Panc1 (cell line): Measurements from ENCODE around the gene CYP4F22. TPM values are rescaled to one million over a fixed set of nuclear protein-coding genes. Genes with fewer than 3 reads are reported as not detected.

ENCODE experiments used
- ATAC-seq: fragments of 200-7000 bp; cut with Tn5 transposase; 2 replicates; pipeline ENCODE4 v1.9.1; 2020; ENCODE audit warnings: mild to moderate bottlenecking, moderate library complexity
- BruUV-seq: library from RNA; stranded (reverse); fragments of 400-500 nt; replicated peaks from 2 replicates; lab custom pipeline; 2021; lab: Mats Ljungman, UMichigan
- CTCF ChIA-PET: fragments of 300-600 bp; sonication (Branson Sonifier 250); formaldehyde crosslinking; loops from one replicate; lab custom pipeline; 2022; ENCODE audit warnings: antibody characterized with exemption; lab: Charles Lee
- POLR2A ChIA-PET: fragments of 300-600 bp; sonication (Branson Sonifier 250); formaldehyde crosslinking; loops from one replicate; lab custom pipeline; 2022; ENCODE audit warnings: antibody characterized with exemption; lab: Charles Lee
- DNase-seq: peaks from one replicate; pipeline ENCODE4 v3.0.0-alpha.2; 2010; ENCODE audit warnings: low read depth, low spot score
- H3K27ac ChIP-seq: 2 replicates; pipeline ENCODE4 v1.5.1; 2011; ENCODE audit warnings: mild to moderate bottlenecking, low read length, inconsistent platforms
- H3K27me3 ChIP-seq: fragments of 200-500 bp; sonication (Bioruptor generic); 2 replicates; pipeline ENCODE4 v1.6.0; 2014; ENCODE audit warnings: low read length, inconsistent platforms; ENCODE audit not compliant: control insufficient read depth, insufficient read depth
- H3K36me3 ChIP-seq: fragments of 200-500 bp; sonication (Bioruptor generic); 2 replicates; pipeline ENCODE4 v1.5.1; 2014; ENCODE audit warnings: inconsistent platforms, mild to moderate bottlenecking, low read length, moderate library complexity; ENCODE audit not compliant: control insufficient read depth, insufficient read depth
- H3K4me1 ChIP-seq: 2 replicates; pipeline ENCODE4 v1.5.1; 2011; ENCODE audit warnings: inconsistent platforms, mild to moderate bottlenecking, low read length, moderate library complexity; ENCODE audit not compliant: control insufficient read depth, insufficient read depth
- H3K4me3 ChIP-seq, 2 experiments: 2 replicates each; pipeline ENCODE4 v1.5.1; 2011 to 2012; ENCODE audit warnings: low read depth in 2 of 2, low read length in 2 of 2, mild to moderate bottlenecking in 2 of 2, inconsistent platforms in 1 of 2, moderate library complexity in 1 of 2
- H3K9me3 ChIP-seq: fragments of 200-500 bp; sonication (Bioruptor generic); 2 replicates; pipeline ENCODE4 v1.5.1; 2014; ENCODE audit warnings: low read depth, mild to moderate bottlenecking, inconsistent platforms, low read length, moderate library complexity; ENCODE audit not compliant: control insufficient read depth, insufficient read depth
- CTCF ChIP-seq: fragments of 450-650 bp; IDR thresholded peaks from 2 replicates; pipeline ENCODE4 v1.5.1; 2017; ENCODE audit warnings: mild to moderate bottlenecking
- POLR2AphosphoS5 ChIP-seq: IDR thresholded peaks from 2 replicates; pipeline ENCODE4 v1.6.1; 2012; ENCODE audit warnings: mild to moderate bottlenecking, low read depth, low read length, moderate library complexity
- REST ChIP-seq, 2 experiments: IDR thresholded peaks; 2 replicates each; pipeline ENCODE4 v1.6.1; 2011 to 2012; ENCODE audit warnings: low read depth in 2 of 2, control low read depth in 1 of 2, low read length in 1 of 2, mild to moderate bottlenecking in 1 of 2, moderate library complexity in 1 of 2; ENCODE audit not compliant: insufficient read depth in 1 of 2
- SIN3A ChIP-seq: IDR thresholded peaks from 2 replicates; pipeline ENCODE4 v1.6.1; 2012; ENCODE audit warnings: low read depth, mild to moderate bottlenecking, low read length, moderate library complexity, borderline replicate concordance; ENCODE audit not compliant: insufficient read depth
- TCF7L2 ChIP-seq: IDR thresholded peaks from 2 replicates; pipeline ENCODE4 v1.6.1; 2011; ENCODE audit warnings: mild to moderate bottlenecking, low read depth, low read length, inconsistent platforms
- in situ Hi-C: cut with HindIII; loops from 2 replicates; pipeline ENCODE4 v1.10.0; 2016; ENCODE audit warnings: low sequenced_read_pairs, low pct_unique_long_range_greater_than_20kb
- intact Hi-C: fragments of 100-400 bp; cut with micrococcal nuclease; formaldehyde crosslinking; loops from one replicate; pipeline ENCODE4 v1.10.0; 2022; ENCODE audit not compliant: unreplicated experiment
- total RNA-seq: library from RNA; stranded (reverse); gene quantifications from one replicate; pipeline ENCODE4 v1.2.1, GENCODE V29; 2021; ENCODE audit not compliant: unreplicated experiment

The CYP4F22 gene
- total RNA-seq, 1 experiment from 2014 or later = 0.21 TPM

GRCh38 chr19:15575406-15575805 is 67.1 kb downstream of the CYP4F22 start:
- Histone ChIP-seq H3K27ac (no peak overlapping the region), H3K4me1 (no peaks in the 10 kb centered on the region), H3K27me3 (peaks cover 4% of the 10 kb centered on the region; the same call in 1 of the 2 replicates), H3K9me3 (no peaks in the 10 kb centered on the region), H3K4me3 (no peak overlapping the region), H3K36me3 (no peaks in the 10 kb centered on the region)
- CTCF ChIA-PET = no interaction called here
- POLR2A ChIA-PET = interaction anchor here (0.5 kb wide), 1 partner anchor 216 kb away, joined by 3 read pairs; no protein-coding TSS in a partner anchor
- TF ChIP-seq CTCF (no peak), POLR2AphosphoS5 (no peak), SIN3A (no peak), TCF7L2 (no peak), REST (IDR thresholded peaks at IDR 0.05; ENCODE audit: insufficient read depth in 1 of 2, low read depth in 2 of 2, low read length in 1 of 2) (no peak)
- ATAC-seq = no peak
- DNase-seq = no peak
- intact Hi-C loops = no loop called here
- BruUV-seq = no TSS peak
- in situ Hi-C loops = no loop called here

- CTCF ChIA-PET = no interaction called here
- BruUV-seq = no TSS peak
- no peak for TF ChIP-seq SIN3A
- TF ChIP-seq TCF7L2 = no peak
- no peak for TF ChIP-seq REST (IDR thresholded peaks at IDR 0.05; ENCODE audit: insufficient read depth in 1 of 2, low read depth in 2 of 2, low read length in 1 of 2)
- H3K36me3 ChIP-seq = no peaks in the 10 kb centered on the region
- H3K4me1 ChIP-seq = no peaks in the 10 kb centered on the region
- intact Hi-C loops (no loop called here), in situ Hi-C loops (no loop called here)
- H3K4me3 ChIP-seq = no peak overlapping the region
- no peak overlapping the region for H3K27ac ChIP-seq
- H3K9me3 ChIP-seq = no peaks in the 10 kb centered on the region
- DNase-seq = no peak
- POLR2A ChIA-PET = no interaction called here
- ATAC-seq = no peak
- H3K27me3 ChIP-seq = peaks cover 4% of the 10 kb centered on the region; the same call in 1 of the 2 replicates
Observed at GRCh38 chr19:15576526-15577156, 68.3 kb downstream of the CYP4F22 start.
